GM12878 (cell line): ENCODE measurements around the gene SORCS1.

Source experiments
- GABPA ChIP-seq: IDR thresholded peaks from 2 replicates; pipeline ENCODE4 v1.6.1; 2014; ENCODE audit warnings: antibody characterized with exemption, low read depth, mild to moderate bottlenecking, inconsistent platforms
- TF ChIP-seq, protein P1 (sequence below), 3 experiments: IDR thresholded peaks in 2 of 3; conservative IDR thresholded peaks in 1 of 3; 2 replicates each; pipeline ENCODE4 v1.5.1; 2011; ENCODE audit warnings: low read depth in 3 of 3, low read length in 3 of 3, mild to moderate bottlenecking in 3 of 3, control low read depth in 2 of 3, moderate library complexity in 2 of 3, inconsistent platforms in 1 of 3, mixed read lengths in 1 of 3; ENCODE audit not compliant: control insufficient read depth in 2 of 3, insufficient read depth in 1 of 3; ENCODE audit errors: extremely low read depth in 1 of 3

DNA sequence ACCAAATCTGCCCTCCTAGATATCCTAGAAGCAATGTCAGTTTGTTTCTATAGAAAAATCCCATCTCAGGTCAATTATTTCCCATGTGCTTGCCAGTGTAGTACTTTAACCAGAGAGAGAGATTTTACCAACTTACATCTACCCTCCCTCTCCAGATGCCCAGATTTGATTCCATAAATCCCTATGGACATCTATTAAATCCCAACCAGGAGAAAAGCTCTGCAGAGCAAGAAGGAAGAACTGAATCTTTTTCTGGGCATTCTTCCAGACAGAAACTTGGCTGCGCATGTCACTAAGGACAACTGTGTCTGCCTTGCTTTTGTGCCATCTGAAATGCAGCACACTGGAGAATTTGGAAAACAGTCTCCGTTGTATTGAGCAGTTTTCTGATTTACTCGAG, 597.6 kb downstream of the SORCS1 start:
- TF ChIP-seq, protein P1, sequence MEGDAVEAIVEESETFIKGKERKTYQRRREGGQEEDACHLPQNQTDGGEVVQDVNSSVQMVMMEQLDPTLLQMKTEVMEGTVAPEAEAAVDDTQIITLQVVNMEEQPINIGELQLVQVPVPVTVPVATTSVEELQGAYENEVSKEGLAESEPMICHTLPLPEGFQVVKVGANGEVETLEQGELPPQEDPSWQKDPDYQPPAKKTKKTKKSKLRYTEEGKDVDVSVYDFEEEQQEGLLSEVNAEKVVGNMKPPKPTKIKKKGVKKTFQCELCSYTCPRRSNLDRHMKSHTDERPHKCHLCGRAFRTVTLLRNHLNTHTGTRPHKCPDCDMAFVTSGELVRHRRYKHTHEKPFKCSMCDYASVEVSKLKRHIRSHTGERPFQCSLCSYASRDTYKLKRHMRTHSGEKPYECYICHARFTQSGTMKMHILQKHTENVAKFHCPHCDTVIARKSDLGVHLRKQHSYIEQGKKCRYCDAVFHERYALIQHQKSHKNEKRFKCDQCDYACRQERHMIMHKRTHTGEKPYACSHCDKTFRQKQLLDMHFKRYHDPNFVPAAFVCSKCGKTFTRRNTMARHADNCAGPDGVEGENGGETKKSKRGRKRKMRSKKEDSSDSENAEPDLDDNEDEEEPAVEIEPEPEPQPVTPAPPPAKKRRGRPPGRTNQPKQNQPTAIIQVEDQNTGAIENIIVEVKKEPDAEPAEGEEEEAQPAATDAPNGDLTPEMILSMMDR (IDR thresholded peaks at IDR 0.05 in 2 of 3, conservative IDR thresholded peaks at IDR 0.05 in 1 of 3; ENCODE audit: control insufficient read depth in 2 of 3, extremely low read depth in 1 of 3, insufficient read depth in 1 of 3, low read depth in 3 of 3, low read length in 3 of 3) = no peak
- no peak for TF ChIP-seq GABPA
